ENCODE data around the gene CEP112.

CEP112 gene

DNA sequence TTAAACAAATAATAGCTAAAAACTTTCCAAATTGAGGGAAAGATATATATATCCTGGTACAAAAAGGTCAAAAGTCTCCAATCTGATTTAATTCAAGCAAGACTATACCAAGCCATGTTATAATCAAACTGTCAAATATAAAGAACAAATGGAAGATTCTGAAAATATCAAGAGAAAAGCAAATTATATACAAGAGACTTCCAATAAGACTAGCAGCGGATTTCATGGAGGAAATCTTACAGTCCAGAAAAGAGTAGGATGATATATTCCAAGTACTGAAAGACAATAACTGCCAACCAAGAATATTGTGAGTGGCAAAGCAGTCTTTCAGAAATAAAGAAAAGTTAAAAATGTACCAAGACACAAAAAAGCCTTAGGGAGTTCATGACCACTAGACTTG lies 102.2 kb downstream of the CEP112 start:
- no peak overlapping the region for H2BK12ac ChIP-seq (ENCODE audit: low read length)

DNA sequence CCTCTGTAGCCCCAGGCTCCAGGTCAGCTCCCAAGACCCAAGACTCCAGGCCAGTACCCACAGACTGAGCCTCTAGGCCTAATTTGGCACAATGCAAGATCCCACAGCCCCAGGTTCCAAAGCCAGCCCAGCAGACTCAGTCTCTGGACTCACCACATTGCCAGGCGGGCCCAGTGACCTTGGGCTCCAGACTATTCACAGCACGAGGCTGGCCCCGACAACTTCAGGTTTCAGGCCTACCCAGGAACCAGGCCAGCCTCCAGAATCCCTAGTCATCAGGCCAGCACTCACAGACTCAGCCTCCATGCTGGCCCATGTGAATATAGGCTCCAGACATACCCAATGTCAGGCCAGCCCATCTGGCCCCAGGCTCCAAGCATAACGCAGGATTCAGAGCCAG lies 103.8 kb downstream of the CEP112 start:
- no peaks in the 10 kb centered on the region for H3K79me2 ChIP-seq (ENCODE audit: control insufficient read depth, insufficient read depth, low read length, poor library complexity)
- H3K4me1 ChIP-seq (ENCODE audit: control insufficient read depth in 1 of 2, insufficient read depth in 2 of 2, low read length in 2 of 2), result no peaks in the 10 kb centered on the region
- no peak overlapping the region for H2BK12ac ChIP-seq (ENCODE audit: low read length)
- H3K14ac ChIP-seq (ENCODE audit: low read length), result no peak overlapping the region
- H3K4me3 ChIP-seq (ENCODE audit: low read depth, low read length), result no peak overlapping the region
- no peak overlapping the region for H4K8ac ChIP-seq (ENCODE audit: low read depth, low read length)
- no peak overlapping the region for H2AFZ ChIP-seq (ENCODE audit: insufficient read depth, low read length, poor library complexity)
- H3K9ac ChIP-seq (ENCODE audit: low read length), result no peak overlapping the region
- H3K4ac ChIP-seq (ENCODE audit: low read depth, low read length), result no peak overlapping the region
- H3K27me3 ChIP-seq (ENCODE audit: insufficient read depth, low read length), result no peaks in the 10 kb centered on the region
- no peaks in the 10 kb centered on the region for H3K79me1 ChIP-seq (ENCODE audit: low read length)
- no peak overlapping the region for H2BK5ac ChIP-seq (ENCODE audit: low read depth, low read length, poor library complexity)
- no peak overlapping the region for H2BK120ac ChIP-seq (ENCODE audit: insufficient read depth, low read length, poor library complexity)
- peaks cover 7% of the 10 kb centered on the region for H3K9me3 ChIP-seq (ENCODE audit: insufficient read depth, low read depth, low read length)
- H4K12ac ChIP-seq (ENCODE audit: low read depth, low read length), result no peak overlapping the region
- no peak overlapping the region for H3K18ac ChIP-seq (ENCODE audit: low read length)
- H2AK5ac ChIP-seq (ENCODE audit: low read length), result no peak overlapping the region
- no peak overlapping the region for H3K23ac ChIP-seq (ENCODE audit: low read length)
- no peak for DNase-seq
- H4K91ac ChIP-seq (ENCODE audit: low read depth, low read length), result no peak overlapping the region
- no CpG with 5 or more reads among the region's 4 CpGs for WGBS (ENCODE audit: extremely low coverage, insufficient coverage, insufficient read length)
- no peak overlapping the region for H3K27ac ChIP-seq (ENCODE audit: low read depth, low read length)
- H3K36me3 ChIP-seq (ENCODE audit: control insufficient read depth in 1 of 2, insufficient read depth in 2 of 2, low read length in 2 of 2), result no peaks in the 10 kb centered on the region
- no peak overlapping the region for H3K4me2 ChIP-seq (ENCODE audit: low read length)

More for the DNA sequence above, 102.2 kb downstream of the CEP112 start:
- Histone ChIP-seq H2AFZ (ENCODE audit: insufficient read depth, low read length, poor library complexity) (no peak overlapping the region), H3K79me1 (ENCODE audit: low read length) (no peaks in the 10 kb centered on the region), H4K12ac (ENCODE audit: low read depth, low read length) (no peak overlapping the region), H3K14ac (ENCODE audit: low read length) (no peak overlapping the region), H3K4ac (ENCODE audit: low read depth, low read length) (no peak overlapping the region), H2AK5ac (ENCODE audit: low read length) (no peak overlapping the region), H2BK5ac (ENCODE audit: low read depth, low read length, poor library complexity) (no peak overlapping the region), H3K4me2 (ENCODE audit: low read length) (no peak overlapping the region), H4K8ac (ENCODE audit: low read depth, low read length) (no peak overlapping the region), H3K23ac (ENCODE audit: low read length) (no peak overlapping the region), H2BK120ac (ENCODE audit: insufficient read depth, low read length, poor library complexity) (no peak overlapping the region), H3K4me3 (ENCODE audit: low read depth, low read length) (no peak overlapping the region), H3K27me3 (ENCODE audit: insufficient read depth, low read length) (no peaks in the 10 kb centered on the region), H3K27ac (ENCODE audit: low read depth, low read length) (no peak overlapping the region), H3K79me2 (ENCODE audit: control insufficient read depth, insufficient read depth, low read length, poor library complexity) (no peaks in the 10 kb centered on the region), H3K4me1 (ENCODE audit: control insufficient read depth in 1 of 2, insufficient read depth in 2 of 2, low read length in 2 of 2) (no peaks in the 10 kb centered on the region), H4K91ac (ENCODE audit: low read depth, low read length) (no peak overlapping the region), H3K18ac (ENCODE audit: low read length) (no peak overlapping the region), H3K9ac (ENCODE audit: low read length) (no peak overlapping the region), H3K9me3 (ENCODE audit: insufficient read depth, low read depth, low read length) (peaks cover 7% of the 10 kb centered on the region), H3K36me3 (ENCODE audit: control insufficient read depth in 1 of 2, insufficient read depth in 2 of 2, low read length in 2 of 2) (no peaks in the 10 kb centered on the region)
- WGBS (ENCODE audit: extremely low coverage, insufficient coverage, insufficient read length), result no CpG with 5 or more reads among the region's 1 CpG
- DNase-seq, result no peak

DNA sequence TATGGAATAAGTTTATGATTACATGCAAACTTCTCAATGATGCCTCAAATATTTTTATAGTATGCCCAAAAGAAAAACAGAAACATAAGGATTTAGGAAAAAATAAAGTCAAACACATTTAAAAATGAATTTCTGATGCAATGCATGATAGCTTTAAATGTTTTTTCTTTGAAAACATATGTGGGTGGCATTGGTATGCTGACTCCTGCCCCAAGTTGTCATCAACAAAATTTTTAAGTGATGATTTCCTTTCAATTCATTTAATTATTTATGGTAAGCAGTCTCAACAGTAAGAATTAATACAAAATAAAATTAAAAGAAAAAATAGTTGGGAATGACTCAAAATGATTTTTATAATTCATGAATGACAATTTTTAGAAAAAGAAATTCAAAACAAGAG lies 104.9 kb downstream of the CEP112 start:
- Histone ChIP-seq H3K27ac (ENCODE audit: low read depth, low read length) (no peak overlapping the region), H2AFZ (ENCODE audit: insufficient read depth, low read length, poor library complexity) (no peak overlapping the region), H4K8ac (ENCODE audit: low read depth, low read length) (no peak overlapping the region), H3K9me3 (ENCODE audit: insufficient read depth, low read depth, low read length) (peaks cover 7% of the 10 kb centered on the region), H2BK12ac (ENCODE audit: low read length) (no peak overlapping the region), H3K14ac (ENCODE audit: low read length) (no peak overlapping the region), H3K4me2 (ENCODE audit: low read length) (no peak overlapping the region), H2BK5ac (ENCODE audit: low read depth, low read length, poor library complexity) (no peak overlapping the region), H2BK120ac (ENCODE audit: insufficient read depth, low read length, poor library complexity) (no peak overlapping the region), H3K79me2 (ENCODE audit: control insufficient read depth, insufficient read depth, low read length, poor library complexity) (no peaks in the 10 kb centered on the region), H3K4me3 (ENCODE audit: low read depth, low read length) (no peak overlapping the region), H4K12ac (ENCODE audit: low read depth, low read length) (no peak overlapping the region), H3K36me3 (ENCODE audit: control insufficient read depth in 1 of 2, insufficient read depth in 2 of 2, low read length in 2 of 2) (no peaks in the 10 kb centered on the region), H3K18ac (ENCODE audit: low read length) (no peak overlapping the region), H3K79me1 (ENCODE audit: low read length) (no peaks in the 10 kb centered on the region), H3K23ac (ENCODE audit: low read length) (no peak overlapping the region), H4K91ac (ENCODE audit: low read depth, low read length) (no peak overlapping the region), H3K27me3 (ENCODE audit: insufficient read depth, low read length) (no peaks in the 10 kb centered on the region), H3K9ac (ENCODE audit: low read length) (no peak overlapping the region), H3K4ac (ENCODE audit: low read depth, low read length) (no peak overlapping the region), H3K4me1 (ENCODE audit: control insufficient read depth in 1 of 2, insufficient read depth in 2 of 2, low read length in 2 of 2) (no peaks in the 10 kb centered on the region), H2AK5ac (ENCODE audit: low read length) (no peak overlapping the region)
- no peak for DNase-seq

DNA sequence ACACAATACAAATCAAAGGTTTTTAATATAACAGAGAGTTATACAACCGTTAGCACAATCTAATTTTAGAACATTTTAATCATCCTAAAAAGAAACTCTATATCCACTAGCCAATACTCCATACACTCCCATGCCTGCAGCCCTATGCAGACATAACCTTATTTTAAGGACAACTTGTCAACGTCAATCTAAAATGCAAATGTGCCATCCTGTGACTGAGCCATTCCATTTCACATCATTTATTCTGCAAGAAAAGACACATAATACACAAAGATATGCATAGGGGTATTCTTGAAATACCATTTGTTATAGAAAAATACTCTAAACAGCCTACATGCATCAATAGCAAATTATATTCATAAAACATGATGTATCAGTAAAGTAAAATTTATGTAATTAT lies 106.7 kb downstream of the CEP112 start:
- H3K9ac ChIP-seq (ENCODE audit: low read length), result no peak overlapping the region
- no peak overlapping the region for H3K4me2 ChIP-seq (ENCODE audit: low read length)
- no peaks in the 10 kb centered on the region for H3K36me3 ChIP-seq (ENCODE audit: control insufficient read depth in 1 of 2, insufficient read depth in 2 of 2, low read length in 2 of 2)
- H3K79me2 ChIP-seq (ENCODE audit: control insufficient read depth, insufficient read depth, low read length, poor library complexity), result no peaks in the 10 kb centered on the region
- WGBS (ENCODE audit: extremely low coverage, insufficient coverage, insufficient read length), result no CpG with 5 or more reads among the region's 2 CpGs
- peak; percentile 13 to 53 for DNase-seq
- H3K23ac ChIP-seq (ENCODE audit: low read length), result no peak overlapping the region
- no peak overlapping the region for H4K91ac ChIP-seq (ENCODE audit: low read depth, low read length)
- H4K12ac ChIP-seq (ENCODE audit: low read depth, low read length), result no peak overlapping the region
- no peak overlapping the region for H3K18ac ChIP-seq (ENCODE audit: low read length)
- H3K14ac ChIP-seq (ENCODE audit: low read length), result no peak overlapping the region
- H3K27me3 ChIP-seq (ENCODE audit: insufficient read depth, low read length), result no peaks in the 10 kb centered on the region
- H3K4ac ChIP-seq (ENCODE audit: low read depth, low read length), result no peak overlapping the region
- H2AFZ ChIP-seq (ENCODE audit: insufficient read depth, low read length, poor library complexity), result no peak overlapping the region
- H4K8ac ChIP-seq (ENCODE audit: low read depth, low read length), result no peak overlapping the region
- peaks cover 7% of the 10 kb centered on the region for H3K9me3 ChIP-seq (ENCODE audit: insufficient read depth, low read depth, low read length)
- no peak overlapping the region for H2BK5ac ChIP-seq (ENCODE audit: low read depth, low read length, poor library complexity)
- no peak overlapping the region for H2BK120ac ChIP-seq (ENCODE audit: insufficient read depth, low read length, poor library complexity)
- no peak overlapping the region for H3K4me3 ChIP-seq (ENCODE audit: low read depth, low read length)
- H3K4me1 ChIP-seq (ENCODE audit: control insufficient read depth in 1 of 2, insufficient read depth in 2 of 2, low read length in 2 of 2), result no peaks in the 10 kb centered on the region
- no peaks in the 10 kb centered on the region for H3K79me1 ChIP-seq (ENCODE audit: low read length)
- H3K27ac ChIP-seq (ENCODE audit: low read depth, low read length), result no peak overlapping the region
- H2AK5ac ChIP-seq (ENCODE audit: low read length), result no peak overlapping the region
- H2BK12ac ChIP-seq (ENCODE audit: low read length), result no peak overlapping the region
